ENCODE data around the gene TDRD9.
"Not testable (repeated sequence)": the region's sequence is repeated elsewhere in the genome, so short reads cannot be mapped to it uniquely, and the experiment has no call there.

The TDRD9 gene

GRCh38 chr14:103928011-103928890 lies at the start of gene TDRD9:
Gene TDRD9, plus strand, starts transcription at chr14:103928456. Its CDS starts 54 bp downstream, at chr14:103928510.
- no peak for DNase-seq

GRCh38 chr14:103879118-103879569 lies 49.1 kb upstream of the TDRD9 start:
- DNase-seq: no peak

- peak in 1 of 2 experiments; percentile 76 for DNase-seq
These were observed 48.5 kb upstream of the TDRD9 start for GRCh38 chr14:103879570-103880347.

- no peak for DNase-seq
These were observed 47.6 kb upstream of the TDRD9 start for GRCh38 chr14:103880348-103881267.

GRCh38 chr14:103881268-103882201 lies 46.7 kb upstream of the TDRD9 start:
- no peak for DNase-seq

- DNase-seq: no peak
These were observed 45.6 kb upstream of the TDRD9 start for GRCh38 chr14:103882503-103883262.

GRCh38 chr14:103883263-103883523 lies 45.1 kb upstream of the TDRD9 start:
- DNase-seq: no peak

- no peak for DNase-seq
These were observed 43.4 kb upstream of the TDRD9 start for GRCh38 chr14:103884854-103885253.

GRCh38 chr14:103885509-103885932 lies 42.7 kb upstream of the TDRD9 start:
- DNase-seq: no peak

- DNase-seq: no peak
These were observed 41.7 kb upstream of the TDRD9 start for GRCh38 chr14:103886304-103887169.

- DNase-seq: no peak
These were observed 41.1 kb upstream of the TDRD9 start for GRCh38 chr14:103887170-103887501.

- no peak for DNase-seq
These were observed 40.6 kb upstream of the TDRD9 start for GRCh38 chr14:103887557-103888115.

GRCh38 chr14:103889002-103889312 lies 39.3 kb upstream of the TDRD9 start:
- not testable (repeated sequence) for DNase-seq

- DNase-seq: no peak
These were observed 38.8 kb upstream of the TDRD9 start for GRCh38 chr14:103889313-103890051.

- DNase-seq: no peak
These were observed 38.2 kb upstream of the TDRD9 start for GRCh38 chr14:103890052-103890371.

GRCh38 chr14:103890821-103891666 lies 37.2 kb upstream of the TDRD9 start:
- DNase-seq: no peak

- DNase-seq: no peak
These were observed 36.5 kb upstream of the TDRD9 start for GRCh38 chr14:103891667-103892215.

GRCh38 chr14:103892247-103892646 lies 36.0 kb upstream of the TDRD9 start:
- DNase-seq: no peak

All from NCI-H526 (cell line).